ENCODE measurements around the gene EXOC4. TPM values are rescaled to one million over a fixed set of nuclear protein-coding genes. Genes with fewer than 3 reads are reported as not detected.

EXOC4 gene
- total RNA-seq, 1 donor from 2014 or later: 84.0 TPM

- Histone ChIP-seq H3K27me3 (ENCODE audit: control insufficient read depth, insufficient read depth, low read length) (no peaks in the 10 kb centered on the region), H3K4me3 (ENCODE audit: low read depth, low read length) (no peak overlapping the region), H3K36me3 (ENCODE audit: control insufficient read depth, insufficient read depth, low read length) (peaks cover 2% of the 10 kb centered on the region)
- no peak for TF ChIP-seq CTCF (IDR thresholded peaks at IDR 0.05; ENCODE audit: insufficient read depth, low read length, severe bottlenecking)
- DNase-seq (ENCODE audit: low read depth) (no peak), FAIRE-seq (no peak)
Measured at GRCh38 chr7:133310232-133310862, 57.5 kb downstream of the EXOC4 start.

- Histone ChIP-seq H3K4me3 (ENCODE audit: low read depth, low read length) (no peak overlapping the region), H3K27me3 (ENCODE audit: control insufficient read depth, insufficient read depth, low read length) (no peaks in the 10 kb centered on the region), H3K36me3 (ENCODE audit: control insufficient read depth, insufficient read depth, low read length) (no peaks in the 10 kb centered on the region)
- DNase-seq (ENCODE audit: low read depth) (no peak), FAIRE-seq (no peak)
- TF ChIP-seq CTCF (IDR thresholded peaks at IDR 0.05; ENCODE audit: insufficient read depth, low read length, severe bottlenecking): no peak
Measured at GRCh38 chr7:133313575-133313974, 60.7 kb downstream of the EXOC4 start.

GRCh38 chr7:133314084-133314483 lies 61.2 kb downstream of the EXOC4 start:
- no peaks in the 10 kb centered on the region for H3K27me3 ChIP-seq (ENCODE audit: control insufficient read depth, insufficient read depth, low read length)
- no peak for TF ChIP-seq CTCF (IDR thresholded peaks at IDR 0.05; ENCODE audit: insufficient read depth, low read length, severe bottlenecking)
- H3K36me3 ChIP-seq (ENCODE audit: control insufficient read depth, insufficient read depth, low read length): no peaks in the 10 kb centered on the region
- no peak overlapping the region for H3K4me3 ChIP-seq (ENCODE audit: low read depth, low read length)
- DNase-seq (ENCODE audit: low read depth) (no peak), FAIRE-seq (no peak)

- FAIRE-seq (no peak), DNase-seq (ENCODE audit: low read depth) (no peak)
- TF ChIP-seq CTCF (IDR thresholded peaks at IDR 0.05; ENCODE audit: insufficient read depth, low read length, severe bottlenecking): no peak
Measured at GRCh38 chr7:133315332-133316040, 62.6 kb downstream of the EXOC4 start.

GRCh38 chr7:133319842-133320241 lies 67.0 kb downstream of the EXOC4 start:
- FAIRE-seq: no peak
- H3K4me3 ChIP-seq (ENCODE audit: low read depth, low read length): no peak overlapping the region
- peaks cover 2% of the 10 kb centered on the region for H3K36me3 ChIP-seq (ENCODE audit: control insufficient read depth, insufficient read depth, low read length)
- H3K27me3 ChIP-seq (ENCODE audit: control insufficient read depth, insufficient read depth, low read length): no peaks in the 10 kb centered on the region
- TF ChIP-seq CTCF (IDR thresholded peaks at IDR 0.05; ENCODE audit: insufficient read depth, low read length, severe bottlenecking): no peak
- DNase-seq (ENCODE audit: low read depth): no peak

More at GRCh38 chr7:133315332-133316040, 62.6 kb downstream of the EXOC4 start:
- H3K4me3 ChIP-seq (ENCODE audit: low read depth, low read length): no peak overlapping the region
- H3K36me3 ChIP-seq (ENCODE audit: control insufficient read depth, insufficient read depth, low read length): peaks cover 2% of the 10 kb centered on the region
- no peaks in the 10 kb centered on the region for H3K27me3 ChIP-seq (ENCODE audit: control insufficient read depth, insufficient read depth, low read length)
